Gastrocnemius medialis (tissue), 4 donors: ENCODE measurements around the gene HRC.

Experiments
- POLR2A ChIP-seq, 2 donors: fragments of 450-650 bp; IDR thresholded peaks; one replicate each; pipeline ENCODE4 v1.6.1; 2017; ENCODE audit warnings: antibody characterized with exemption in 2 of 2, mild to moderate bottlenecking in 2 of 2, moderate library complexity in 2 of 2
- TF ChIP-seq, protein P1 (sequence below), 5 experiments: fragments of 450-650 bp in 3 of 5; fragments of 200-600 bp in 2 of 5; sonication (generic) in 2 of 5; IDR thresholded peaks in 4 of 5; conservative IDR thresholded peaks in 1 of 5; 1 replicate in 4 of 5; 2 replicates in 1 of 5; pipeline ENCODE4 v1.5.1; 2016 to 2019; ENCODE audit warnings: antibody characterized with exemption in 5 of 5, mild to moderate bottlenecking in 3 of 5, moderate library complexity in 3 of 5

DNA sequence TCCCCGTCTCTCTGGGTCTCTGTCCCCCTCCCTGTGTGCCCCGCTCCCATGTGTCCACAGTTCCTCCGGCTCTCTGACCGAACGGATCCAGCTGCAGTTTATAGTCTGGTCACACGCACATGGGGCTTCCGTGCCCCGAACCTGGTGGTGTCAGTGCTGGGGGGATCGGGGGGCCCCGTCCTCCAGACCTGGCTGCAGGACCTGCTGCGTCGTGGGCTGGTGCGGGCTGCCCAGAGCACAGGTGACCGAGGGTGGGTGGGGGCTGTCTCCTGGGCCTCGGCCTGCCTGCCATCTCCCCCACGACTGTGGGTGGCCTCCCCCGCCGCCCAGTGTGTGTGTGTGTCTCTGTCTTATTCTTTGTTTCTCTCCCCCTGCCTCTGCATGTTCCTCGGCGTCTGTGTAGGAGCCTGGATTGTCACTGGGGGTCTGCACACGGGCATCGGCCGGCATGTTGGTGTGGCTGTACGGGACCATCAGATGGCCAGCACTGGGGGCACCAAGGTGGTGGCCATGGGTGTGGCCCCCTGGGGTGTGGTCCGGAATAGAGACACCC is 12.7 kb upstream of the HRC start:
- no peak for TF ChIP-seq POLR2A (IDR thresholded peaks at IDR 0.05)
- TF ChIP-seq, protein P1, sequence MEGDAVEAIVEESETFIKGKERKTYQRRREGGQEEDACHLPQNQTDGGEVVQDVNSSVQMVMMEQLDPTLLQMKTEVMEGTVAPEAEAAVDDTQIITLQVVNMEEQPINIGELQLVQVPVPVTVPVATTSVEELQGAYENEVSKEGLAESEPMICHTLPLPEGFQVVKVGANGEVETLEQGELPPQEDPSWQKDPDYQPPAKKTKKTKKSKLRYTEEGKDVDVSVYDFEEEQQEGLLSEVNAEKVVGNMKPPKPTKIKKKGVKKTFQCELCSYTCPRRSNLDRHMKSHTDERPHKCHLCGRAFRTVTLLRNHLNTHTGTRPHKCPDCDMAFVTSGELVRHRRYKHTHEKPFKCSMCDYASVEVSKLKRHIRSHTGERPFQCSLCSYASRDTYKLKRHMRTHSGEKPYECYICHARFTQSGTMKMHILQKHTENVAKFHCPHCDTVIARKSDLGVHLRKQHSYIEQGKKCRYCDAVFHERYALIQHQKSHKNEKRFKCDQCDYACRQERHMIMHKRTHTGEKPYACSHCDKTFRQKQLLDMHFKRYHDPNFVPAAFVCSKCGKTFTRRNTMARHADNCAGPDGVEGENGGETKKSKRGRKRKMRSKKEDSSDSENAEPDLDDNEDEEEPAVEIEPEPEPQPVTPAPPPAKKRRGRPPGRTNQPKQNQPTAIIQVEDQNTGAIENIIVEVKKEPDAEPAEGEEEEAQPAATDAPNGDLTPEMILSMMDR (IDR thresholded peaks at IDR 0.05 in 4 of 5, conservative IDR thresholded peaks at IDR 0.05 in 1 of 5), result no peak
